Measurements from ENCODE around the gene ZNF160.

DNA sequence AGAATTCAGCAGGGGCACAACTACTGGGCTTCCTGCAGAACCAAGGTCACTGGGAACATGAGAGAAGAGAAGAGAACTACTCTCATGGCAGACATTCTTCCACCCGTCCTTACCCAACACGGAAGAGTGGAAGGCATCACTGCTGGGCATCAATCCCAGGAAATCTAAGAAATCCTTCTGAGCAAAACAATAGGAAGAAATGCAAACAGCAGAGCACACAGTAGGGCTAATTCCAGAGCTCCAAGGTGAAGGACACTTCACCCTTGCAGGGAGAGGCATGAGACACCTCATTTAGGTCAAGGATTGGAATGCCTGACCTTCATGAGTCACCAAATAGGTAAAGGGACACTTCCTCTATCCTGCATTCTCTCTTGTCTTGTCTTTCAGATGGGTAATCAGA lies 55.8 kb downstream of the ZNF160 start:
- TF ChIP-seq CTCF (IDR thresholded peaks at IDR 0.05; ENCODE audit: low read depth, low read length, poor library complexity, severe bottlenecking) (no peak), EZH2phosphoT487 (IDR thresholded peaks at IDR 0.05; ENCODE audit: borderline replicate concordance, low read length) (no peak)

Measured in DOHH2 (cell line).